ENCODE results near the gene KCNK7.

Gene KCNK7

GRCh38 chr11:65609229-65609628 is 13.6 kb upstream of the KCNK7 start:
- H3K36me3 ChIP-seq (ENCODE audit: control insufficient read depth, insufficient read depth, low read length), result peaks cover 20% of the 10 kb centered on the region
- no peak overlapping the region for H3K4me3 ChIP-seq (ENCODE audit: low read depth, low read length)
- H3K27ac ChIP-seq (ENCODE audit: low read depth, low read length), result no peak overlapping the region
- no peaks in the 10 kb centered on the region for H3K27me3 ChIP-seq (ENCODE audit: control insufficient read depth, insufficient read depth, low read length)
- H3K9me3 ChIP-seq (ENCODE audit: control insufficient read depth, insufficient read depth, low read depth, low read length), result no peaks in the 10 kb centered on the region
- peaks cover 36% of the 10 kb centered on the region for H3K4me1 ChIP-seq (ENCODE audit: control insufficient read depth, insufficient read depth, low read length)
- no peak overlapping the region for H3K9ac ChIP-seq (ENCODE audit: low read length)

- H3K9ac ChIP-seq (ENCODE audit: low read length), result no peak overlapping the region
- H3K27ac ChIP-seq (ENCODE audit: low read depth, low read length), result no peak overlapping the region
- peaks cover 30% of the 10 kb centered on the region for H3K4me1 ChIP-seq (ENCODE audit: control insufficient read depth, insufficient read depth, low read length)
- H3K36me3 ChIP-seq (ENCODE audit: control insufficient read depth, insufficient read depth, low read length), result peaks cover 32% of the 10 kb centered on the region
- no peaks in the 10 kb centered on the region for H3K27me3 ChIP-seq (ENCODE audit: control insufficient read depth, insufficient read depth, low read length)
- H3K9me3 ChIP-seq (ENCODE audit: control insufficient read depth, insufficient read depth, low read depth, low read length), result no peaks in the 10 kb centered on the region
- peak overlapping the region; percentile 57 for H3K4me3 ChIP-seq (ENCODE audit: low read depth, low read length)
Measured at GRCh38 chr11:65607614-65608426, 12.2 kb upstream of the KCNK7 start.

GRCh38 chr11:65606876-65607613 is 11.4 kb upstream of the KCNK7 start:
- Histone ChIP-seq H3K9me3 (ENCODE audit: control insufficient read depth, insufficient read depth, low read depth, low read length) (no peaks in the 10 kb centered on the region), H3K9ac (ENCODE audit: low read length) (no peak overlapping the region), H3K4me3 (ENCODE audit: low read depth, low read length) (peak overlapping the region; percentile 57), H3K27me3 (ENCODE audit: control insufficient read depth, insufficient read depth, low read length) (no peaks in the 10 kb centered on the region), H3K36me3 (ENCODE audit: control insufficient read depth, insufficient read depth, low read length) (peaks cover 32% of the 10 kb centered on the region), H3K4me1 (ENCODE audit: control insufficient read depth, insufficient read depth, low read length) (peaks cover 22% of the 10 kb centered on the region), H3K27ac (ENCODE audit: low read depth, low read length) (no peak overlapping the region; the same call in 1 of the 2 replicates)

DNA sequence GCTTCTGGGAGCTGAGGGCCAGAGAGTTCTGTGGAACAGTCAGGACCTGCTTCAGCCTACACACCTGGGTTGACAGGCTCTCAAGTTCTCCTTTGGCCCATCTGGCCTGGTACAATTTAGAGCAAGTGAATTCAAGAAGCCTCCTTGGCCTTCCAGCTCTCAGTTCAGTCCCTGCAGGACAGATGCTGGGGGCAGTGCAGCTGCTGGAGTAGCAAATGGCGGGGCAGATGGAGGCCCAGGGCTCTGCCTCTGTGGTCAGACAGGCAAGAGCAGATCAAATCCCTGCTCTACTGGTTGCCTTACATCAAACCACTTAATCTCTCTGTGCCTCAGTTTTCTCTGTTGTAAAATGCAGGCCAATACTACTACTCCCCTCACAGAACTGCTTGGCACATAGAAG is 8.7 kb upstream of the KCNK7 start:
- H3K4me1 ChIP-seq (ENCODE audit: control insufficient read depth, insufficient read depth, low read length), result peaks cover 15% of the 10 kb centered on the region
- H3K9ac ChIP-seq (ENCODE audit: low read length), result no peak overlapping the region
- no peak overlapping the region for H3K27ac ChIP-seq (ENCODE audit: low read depth, low read length)
- H3K9me3 ChIP-seq (ENCODE audit: control insufficient read depth, insufficient read depth, low read depth, low read length), result no peaks in the 10 kb centered on the region
- H3K36me3 ChIP-seq (ENCODE audit: control insufficient read depth, insufficient read depth, low read length), result peaks cover 31% of the 10 kb centered on the region
- no peak overlapping the region for H3K4me3 ChIP-seq (ENCODE audit: low read depth, low read length)
- H3K27me3 ChIP-seq (ENCODE audit: control insufficient read depth, insufficient read depth, low read length), result no peaks in the 10 kb centered on the region

DNA sequence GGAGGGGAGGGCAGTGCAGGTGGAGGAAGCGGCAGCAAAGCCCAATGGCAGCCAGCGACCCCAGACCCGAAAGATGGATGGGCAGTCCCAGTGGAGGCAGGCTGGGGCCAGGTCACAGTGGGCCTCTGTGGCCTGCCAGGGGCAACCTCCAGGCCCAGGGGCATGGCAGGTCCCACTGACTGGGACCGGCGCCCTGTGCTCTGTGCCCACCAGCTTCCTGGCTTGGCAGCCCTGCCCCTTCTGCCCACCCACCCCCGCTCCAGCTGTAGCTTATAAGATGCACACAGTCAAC is 4.3 kb upstream of the KCNK7 start:
- H3K9ac ChIP-seq (ENCODE audit: low read length), result no peak overlapping the region
- H3K4me3 ChIP-seq (ENCODE audit: low read depth, low read length), result no peak overlapping the region
- H3K27ac ChIP-seq (ENCODE audit: low read depth, low read length), result no peak overlapping the region
- peaks cover 38% of the 10 kb centered on the region for H3K36me3 ChIP-seq (ENCODE audit: control insufficient read depth, insufficient read depth, low read length)
- no peaks in the 10 kb centered on the region for H3K9me3 ChIP-seq (ENCODE audit: control insufficient read depth, insufficient read depth, low read depth, low read length)
- no peaks in the 10 kb centered on the region for H3K4me1 ChIP-seq (ENCODE audit: control insufficient read depth, insufficient read depth, low read length)
- H3K27me3 ChIP-seq (ENCODE audit: control insufficient read depth, insufficient read depth, low read length), result no peaks in the 10 kb centered on the region

DNA sequence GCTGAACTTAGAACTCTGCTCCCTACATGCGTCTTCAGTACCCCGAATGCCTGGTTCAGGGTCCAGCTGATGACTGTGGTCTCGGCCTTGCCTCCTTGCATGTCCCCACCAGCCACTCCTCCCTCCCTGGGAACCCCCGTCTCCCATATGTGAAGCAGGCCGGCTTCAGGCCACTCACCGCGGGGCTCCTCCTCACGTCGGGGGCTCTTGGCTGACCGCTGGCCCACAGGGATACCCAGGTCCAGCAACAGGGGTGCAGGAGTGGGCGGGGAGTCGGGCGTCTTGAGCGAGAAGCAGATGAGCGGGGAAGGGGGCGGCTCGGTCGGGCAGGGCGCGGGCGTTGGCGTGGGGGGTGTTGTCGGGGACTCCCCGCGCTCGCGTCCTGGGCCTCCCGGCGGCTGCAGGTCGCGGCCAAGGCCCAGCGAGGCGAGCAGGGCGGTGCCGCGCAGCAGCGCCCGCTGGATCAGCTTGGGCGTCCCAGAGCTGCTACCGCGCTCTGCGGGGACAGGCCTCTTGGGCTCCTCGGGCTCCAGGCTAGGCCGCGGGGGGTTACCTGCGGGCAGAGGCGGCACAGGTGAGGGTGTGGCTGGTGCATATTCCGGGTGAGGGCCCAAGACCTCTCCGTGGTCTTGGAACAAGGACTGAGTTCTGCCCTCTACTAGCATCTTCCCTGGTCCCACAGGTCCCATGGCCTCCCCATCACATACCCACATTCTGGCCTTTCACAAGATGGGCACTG is 3.8 kb upstream of the KCNK7 start:
- H3K27ac ChIP-seq (ENCODE audit: low read depth, low read length), result no peak overlapping the region
- no peak overlapping the region for H3K9ac ChIP-seq (ENCODE audit: low read length)
- no peaks in the 10 kb centered on the region for H3K27me3 ChIP-seq (ENCODE audit: control insufficient read depth, insufficient read depth, low read length)
- H3K4me1 ChIP-seq (ENCODE audit: control insufficient read depth, insufficient read depth, low read length), result no peaks in the 10 kb centered on the region
- peaks cover 33% of the 10 kb centered on the region for H3K36me3 ChIP-seq (ENCODE audit: control insufficient read depth, insufficient read depth, low read length)
- no peak overlapping the region for H3K4me3 ChIP-seq (ENCODE audit: low read depth, low read length)
- no peaks in the 10 kb centered on the region for H3K9me3 ChIP-seq (ENCODE audit: control insufficient read depth, insufficient read depth, low read depth, low read length)

DNA sequence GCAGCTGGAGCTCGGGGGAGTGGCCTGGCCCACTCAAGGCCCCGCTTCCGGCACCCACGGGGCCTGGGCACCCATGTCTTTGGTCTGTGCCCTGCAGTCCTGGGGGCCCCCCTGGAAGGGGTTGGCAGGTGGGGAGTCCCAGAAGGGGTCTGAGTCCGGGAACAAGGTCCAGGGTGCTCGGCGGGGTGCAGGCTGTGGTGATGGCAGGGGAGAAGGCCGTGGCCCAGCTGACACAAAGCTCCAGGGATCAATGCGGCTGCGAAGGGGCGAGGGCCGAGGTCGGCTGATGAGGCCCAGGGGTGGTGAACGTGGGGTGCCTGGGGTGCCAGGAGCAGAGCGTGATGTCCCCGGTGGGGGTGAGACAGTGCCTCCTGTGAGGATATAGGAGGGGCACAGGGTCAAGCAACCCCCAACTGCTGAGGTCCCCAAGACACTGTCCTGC is 2.7 kb upstream of the KCNK7 start:
- Histone ChIP-seq H3K9ac (ENCODE audit: low read length) (no peak overlapping the region), H3K27ac (ENCODE audit: low read depth, low read length) (no peak overlapping the region), H3K4me3 (ENCODE audit: low read depth, low read length) (no peak overlapping the region), H3K9me3 (ENCODE audit: control insufficient read depth, insufficient read depth, low read depth, low read length) (no peaks in the 10 kb centered on the region), H3K27me3 (ENCODE audit: control insufficient read depth, insufficient read depth, low read length) (peaks cover 11% of the 10 kb centered on the region), H3K4me1 (ENCODE audit: control insufficient read depth, insufficient read depth, low read length) (peaks cover 8% of the 10 kb centered on the region), H3K36me3 (ENCODE audit: control insufficient read depth, insufficient read depth, low read length) (peaks cover 24% of the 10 kb centered on the region)

DNA sequence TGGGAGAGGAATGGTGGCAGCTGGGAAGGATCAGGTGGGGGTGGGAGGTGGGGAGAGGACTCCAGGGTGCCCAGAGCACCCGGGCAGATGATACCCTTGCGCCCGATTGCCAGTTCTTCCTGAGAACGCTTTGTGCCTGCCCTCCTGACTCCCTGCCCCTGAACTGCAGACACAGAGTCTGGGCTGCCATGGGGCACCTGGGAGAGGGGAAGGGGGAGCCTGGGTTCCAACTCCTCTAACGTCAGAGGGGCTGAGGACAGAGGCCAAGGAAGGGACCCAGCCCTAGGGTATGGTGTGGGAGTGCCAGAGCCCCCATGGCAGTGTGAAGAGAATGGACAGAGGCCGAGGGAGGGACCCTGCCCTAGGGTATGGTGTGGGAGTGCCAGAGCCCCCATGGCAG is 920 bp upstream of the KCNK7 start:
- no peaks in the 10 kb centered on the region for H3K9me3 ChIP-seq (ENCODE audit: control insufficient read depth, insufficient read depth, low read depth, low read length)
- no peak overlapping the region for H3K9ac ChIP-seq (ENCODE audit: low read length)
- no peak overlapping the region for H3K4me3 ChIP-seq (ENCODE audit: low read depth, low read length)

GRCh38 chr11:65595131-65595530 is 469 bp downstream of the KCNK7 start:
- Histone ChIP-seq H3K9ac (ENCODE audit: low read length) (no peak overlapping the region), H3K36me3 (ENCODE audit: control insufficient read depth, insufficient read depth, low read length) (peaks cover 19% of the 10 kb centered on the region), H3K27me3 (ENCODE audit: control insufficient read depth, insufficient read depth, low read length) (peaks cover 40% of the 10 kb centered on the region), H3K27ac (ENCODE audit: low read depth, low read length) (no peak overlapping the region), H3K4me3 (ENCODE audit: low read depth, low read length) (no peak overlapping the region), H3K4me1 (ENCODE audit: control insufficient read depth, insufficient read depth, low read length) (peaks cover 20% of the 10 kb centered on the region), H3K9me3 (ENCODE audit: control insufficient read depth, insufficient read depth, low read depth, low read length) (no peaks in the 10 kb centered on the region)

More for the DNA sequence above, 920 bp upstream of the KCNK7 start:
- H3K27ac ChIP-seq (ENCODE audit: low read depth, low read length), result no peak overlapping the region
- peaks cover 19% of the 10 kb centered on the region for H3K36me3 ChIP-seq (ENCODE audit: control insufficient read depth, insufficient read depth, low read length)
- H3K4me1 ChIP-seq (ENCODE audit: control insufficient read depth, insufficient read depth, low read length), result peaks cover 16% of the 10 kb centered on the region
- peaks cover 26% of the 10 kb centered on the region for H3K27me3 ChIP-seq (ENCODE audit: control insufficient read depth, insufficient read depth, low read length)

DNA sequence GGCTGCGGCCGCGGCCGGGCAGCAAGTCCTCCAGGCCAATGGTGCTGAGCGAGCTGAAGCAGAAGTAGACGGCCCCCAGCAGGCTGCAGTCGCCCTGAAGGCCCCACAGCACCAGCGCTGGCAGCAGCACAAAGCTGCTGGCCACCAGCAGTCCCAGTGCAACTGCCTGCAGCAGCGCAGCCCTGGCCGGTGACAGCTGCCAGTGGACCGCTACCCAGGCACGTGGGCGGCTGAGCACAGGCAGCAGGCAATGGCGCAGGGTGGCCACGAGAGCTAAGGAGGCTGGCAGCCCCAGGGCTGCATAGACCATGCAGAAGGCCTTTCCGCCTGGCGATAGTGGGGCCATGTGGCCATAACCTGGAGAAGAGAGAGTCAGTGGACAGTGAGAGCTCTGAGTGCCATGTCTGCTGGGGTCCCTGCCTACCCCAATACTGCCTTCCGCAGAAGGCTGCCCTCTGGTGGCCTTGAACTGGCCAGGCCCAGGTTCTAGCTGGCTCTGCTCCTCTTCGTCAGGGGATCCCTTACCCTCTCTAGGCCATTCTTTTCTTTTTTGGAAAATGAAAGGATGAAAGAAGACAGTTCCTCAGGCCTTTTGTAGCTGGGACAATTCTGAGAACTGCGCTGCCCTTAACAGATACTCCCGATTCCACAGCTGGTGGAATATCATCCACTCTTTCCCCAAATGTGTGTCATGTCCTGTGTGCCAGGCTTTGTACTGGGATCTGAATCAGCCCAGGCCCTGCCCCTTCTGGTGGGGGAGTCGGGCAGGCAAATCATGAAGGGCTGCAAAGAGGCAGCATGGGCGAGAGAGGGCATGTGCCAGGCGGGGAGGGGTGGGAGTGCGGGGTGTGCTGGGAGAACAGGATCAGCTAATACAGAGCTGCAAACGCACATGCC is 1.8 kb downstream of the KCNK7 start:
- no peaks in the 10 kb centered on the region for H3K9me3 ChIP-seq (ENCODE audit: control insufficient read depth, insufficient read depth, low read depth, low read length)
- no peak overlapping the region for H3K9ac ChIP-seq (ENCODE audit: low read length)
- peaks cover 15% of the 10 kb centered on the region for H3K36me3 ChIP-seq (ENCODE audit: control insufficient read depth, insufficient read depth, low read length)
- H3K27me3 ChIP-seq (ENCODE audit: control insufficient read depth, insufficient read depth, low read length), result peaks cover 44% of the 10 kb centered on the region
- H3K4me1 ChIP-seq (ENCODE audit: control insufficient read depth, insufficient read depth, low read length), result peaks cover 20% of the 10 kb centered on the region
- no peak overlapping the region for H3K27ac ChIP-seq (ENCODE audit: low read depth, low read length)
- H3K4me3 ChIP-seq (ENCODE audit: low read depth, low read length), result no peak overlapping the region

Measured in HUES6 (cell line).